ENCODE data around the gene SVEP1. TPM values are rescaled to one million over a fixed set of nuclear protein-coding genes. Genes with fewer than 3 reads are reported as not detected.

Gene SVEP1
- total and polyA plus RNA-seq, 2 donors from 2014 or later: 1.1 to 19.3 TPM

DNA sequence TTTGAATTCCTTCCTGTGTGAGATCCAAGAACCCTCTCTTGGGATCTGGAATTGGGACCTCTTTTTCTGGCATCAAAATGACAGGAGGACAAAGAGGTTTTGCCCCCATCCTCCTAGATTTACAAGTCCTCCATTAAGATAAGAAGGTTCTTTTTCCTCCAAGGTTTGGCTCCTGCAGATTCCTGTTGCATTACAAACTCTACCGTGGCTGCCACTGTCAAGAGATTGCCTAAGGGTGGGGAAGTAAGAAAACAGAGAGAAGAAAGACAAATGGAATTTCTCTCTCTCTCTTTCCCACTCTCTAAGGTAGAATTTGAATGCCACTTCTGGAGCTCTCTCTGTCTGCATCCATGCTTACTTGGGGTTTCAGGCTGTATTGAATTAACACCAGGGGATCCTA is 12.0 kb upstream of the SVEP1 start:
- H3K4me1 ChIP-seq (ENCODE audit: control insufficient read depth in 2 of 3, insufficient read depth in 2 of 3, low read depth in 1 of 3, low read length in 3 of 3): no peaks in the 10 kb centered on the region
- no peaks in the 10 kb centered on the region for H3K27me3 ChIP-seq (ENCODE audit: control insufficient read depth, insufficient read depth, low read length)
- H3K9ac ChIP-seq (ENCODE audit: low read length in 3 of 3): no peak overlapping the region
- no peak overlapping the region for H3K27ac ChIP-seq (ENCODE audit: low read depth in 2 of 2, low read length in 2 of 2)
- no peaks in the 10 kb centered on the region for H3K36me3 ChIP-seq (ENCODE audit: control insufficient read depth in 2 of 3, insufficient read depth in 3 of 3, low read length in 3 of 3)
- H3K4me3 ChIP-seq (ENCODE audit: low read length in 3 of 3): no peak overlapping the region
- peaks cover 0 to 3% (median 0%) of the 10 kb centered on the region in 3 donors for H3K9me3 ChIP-seq (ENCODE audit: control insufficient read depth in 2 of 3, insufficient read depth in 1 of 3, low read length in 3 of 3)
- intact Hi-C loops (cut with DNase I): no loop called here
- TF ChIP-seq, protein P1, sequence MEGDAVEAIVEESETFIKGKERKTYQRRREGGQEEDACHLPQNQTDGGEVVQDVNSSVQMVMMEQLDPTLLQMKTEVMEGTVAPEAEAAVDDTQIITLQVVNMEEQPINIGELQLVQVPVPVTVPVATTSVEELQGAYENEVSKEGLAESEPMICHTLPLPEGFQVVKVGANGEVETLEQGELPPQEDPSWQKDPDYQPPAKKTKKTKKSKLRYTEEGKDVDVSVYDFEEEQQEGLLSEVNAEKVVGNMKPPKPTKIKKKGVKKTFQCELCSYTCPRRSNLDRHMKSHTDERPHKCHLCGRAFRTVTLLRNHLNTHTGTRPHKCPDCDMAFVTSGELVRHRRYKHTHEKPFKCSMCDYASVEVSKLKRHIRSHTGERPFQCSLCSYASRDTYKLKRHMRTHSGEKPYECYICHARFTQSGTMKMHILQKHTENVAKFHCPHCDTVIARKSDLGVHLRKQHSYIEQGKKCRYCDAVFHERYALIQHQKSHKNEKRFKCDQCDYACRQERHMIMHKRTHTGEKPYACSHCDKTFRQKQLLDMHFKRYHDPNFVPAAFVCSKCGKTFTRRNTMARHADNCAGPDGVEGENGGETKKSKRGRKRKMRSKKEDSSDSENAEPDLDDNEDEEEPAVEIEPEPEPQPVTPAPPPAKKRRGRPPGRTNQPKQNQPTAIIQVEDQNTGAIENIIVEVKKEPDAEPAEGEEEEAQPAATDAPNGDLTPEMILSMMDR (IDR thresholded peaks at IDR 0.05; ENCODE audit: borderline replicate concordance, extremely low read depth, insufficient read depth): no peak
- DNase-seq: no peak
- FAIRE-seq: no peak

DNA sequence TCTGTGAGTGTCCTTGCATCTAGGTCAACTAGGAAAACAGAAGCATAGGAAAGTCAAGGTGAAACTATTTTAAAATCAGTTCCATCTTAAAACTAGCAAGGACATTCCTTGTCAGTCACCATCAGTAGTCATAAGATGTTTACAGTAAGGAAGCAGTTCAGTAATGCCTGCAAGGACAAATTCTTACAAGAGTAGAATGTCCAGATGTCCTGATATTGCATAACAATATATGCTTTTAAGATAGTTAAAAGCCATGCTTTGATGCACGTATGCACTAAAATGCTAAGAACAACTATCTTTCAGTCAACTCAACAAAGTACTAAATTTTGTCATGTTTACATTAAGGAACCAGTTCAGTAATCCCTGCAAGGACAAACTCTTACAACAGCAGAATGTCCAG is 11.3 kb upstream of the SVEP1 start:
- H3K9me3 ChIP-seq (ENCODE audit: control insufficient read depth in 2 of 3, insufficient read depth in 1 of 3, low read length in 3 of 3): peaks cover 0 to 3% (median 0%) of the 10 kb centered on the region in 3 donors
- H3K36me3 ChIP-seq (ENCODE audit: control insufficient read depth in 2 of 3, insufficient read depth in 3 of 3, low read length in 3 of 3): no peaks in the 10 kb centered on the region
- H3K27me3 ChIP-seq (ENCODE audit: control insufficient read depth, insufficient read depth, low read length): no peaks in the 10 kb centered on the region
- no peak overlapping the region for H3K9ac ChIP-seq (ENCODE audit: low read length in 3 of 3)
- intact Hi-C loops (cut with DNase I): no loop called here
- no peak overlapping the region for H3K27ac ChIP-seq (ENCODE audit: low read depth in 2 of 2, low read length in 2 of 2)
- H3K4me3 ChIP-seq (ENCODE audit: low read length in 3 of 3): no peak overlapping the region
- TF ChIP-seq, protein P1 (IDR thresholded peaks at IDR 0.05; ENCODE audit: borderline replicate concordance, extremely low read depth, insufficient read depth): no peak
- DNase-seq (no peak), FAIRE-seq (no peak)
- no peaks in the 10 kb centered on the region for H3K4me1 ChIP-seq (ENCODE audit: control insufficient read depth in 2 of 3, insufficient read depth in 2 of 3, low read depth in 1 of 3, low read length in 3 of 3)

DNA sequence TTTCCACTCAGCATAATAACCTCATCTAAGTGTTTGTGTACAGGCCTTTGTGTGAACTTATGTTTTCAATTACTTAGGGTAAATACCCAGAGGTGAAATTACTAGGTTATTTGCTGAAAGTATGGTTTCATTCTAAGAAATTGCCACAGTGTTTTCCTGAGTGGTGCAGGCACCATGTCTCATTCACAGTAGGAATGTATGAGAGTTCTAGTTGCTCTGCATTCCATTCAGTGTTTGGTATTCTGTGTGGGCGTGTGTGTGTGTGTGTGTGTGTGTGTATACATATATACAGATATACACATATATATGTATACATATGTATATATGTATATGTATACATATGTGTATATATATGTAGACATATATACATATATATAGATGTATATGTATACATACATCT is 8.8 kb upstream of the SVEP1 start:
- H3K4me1 ChIP-seq (ENCODE audit: control insufficient read depth in 2 of 3, insufficient read depth in 2 of 3, low read depth in 1 of 3, low read length in 3 of 3): no peaks in the 10 kb centered on the region
- FAIRE-seq (no peak), DNase-seq (no peak)
- no peak overlapping the region for H3K27ac ChIP-seq (ENCODE audit: low read depth in 2 of 2, low read length in 2 of 2)
- H3K9ac ChIP-seq (ENCODE audit: low read length in 3 of 3): no peak overlapping the region
- H3K27me3 ChIP-seq (ENCODE audit: control insufficient read depth, insufficient read depth, low read length): no peaks in the 10 kb centered on the region
- TF ChIP-seq, protein P1 (IDR thresholded peaks at IDR 0.05; ENCODE audit: borderline replicate concordance, extremely low read depth, insufficient read depth): no peak
- no peak overlapping the region for H3K4me3 ChIP-seq (ENCODE audit: low read length in 3 of 3)
- H3K36me3 ChIP-seq (ENCODE audit: control insufficient read depth in 2 of 3, insufficient read depth in 3 of 3, low read length in 3 of 3): no peaks in the 10 kb centered on the region
- H3K9me3 ChIP-seq (ENCODE audit: control insufficient read depth in 2 of 3, insufficient read depth in 1 of 3, low read length in 3 of 3): peaks cover 0 to 8% (median 0%) of the 10 kb centered on the region in 3 donors
- intact Hi-C loops (cut with DNase I): no loop called here

DNA sequence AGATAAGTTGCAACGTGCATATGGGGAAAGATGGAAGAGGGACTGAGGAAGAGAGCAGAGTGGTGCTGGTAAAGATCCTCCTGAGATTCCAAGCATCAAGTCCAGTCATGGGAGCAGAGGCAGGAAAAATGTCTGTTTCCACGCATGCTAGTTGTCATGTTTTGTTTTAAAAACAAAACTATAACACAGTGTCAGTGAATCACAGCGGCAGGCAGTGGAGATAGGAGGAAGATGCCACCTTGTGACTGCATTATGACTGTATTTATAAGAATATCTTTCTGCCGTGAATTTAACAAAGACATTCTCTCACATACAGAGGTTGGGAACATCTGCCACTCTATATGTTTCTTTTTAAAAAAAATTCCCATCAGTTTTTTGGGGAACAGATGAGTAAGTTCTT is 3.7 kb upstream of the SVEP1 start:
- FAIRE-seq (no peak), DNase-seq (no peak)
- no peak overlapping the region for H3K27ac ChIP-seq (ENCODE audit: low read depth in 2 of 2, low read length in 2 of 2)
- H3K9ac ChIP-seq (ENCODE audit: low read length in 3 of 3): no peak overlapping the region
- H3K4me3 ChIP-seq (ENCODE audit: low read length in 3 of 3): no peak overlapping the region
- peaks cover 4% of the 10 kb centered on the region for H3K27me3 ChIP-seq (ENCODE audit: control insufficient read depth, insufficient read depth, low read length)
- H3K36me3 ChIP-seq (ENCODE audit: control insufficient read depth in 2 of 3, insufficient read depth in 3 of 3, low read length in 3 of 3): no peaks in the 10 kb centered on the region
- TF ChIP-seq, protein P1 (IDR thresholded peaks at IDR 0.05; ENCODE audit: borderline replicate concordance, extremely low read depth, insufficient read depth): no peak
- peaks cover 0 to 5% (median 0%) of the 10 kb centered on the region in 3 donors for H3K9me3 ChIP-seq (ENCODE audit: control insufficient read depth in 2 of 3, insufficient read depth in 1 of 3, low read length in 3 of 3)
- H3K4me1 ChIP-seq (ENCODE audit: control insufficient read depth in 2 of 3, insufficient read depth in 2 of 3, low read depth in 1 of 3, low read length in 3 of 3): peaks cover 0 to 3% (median 2%) of the 10 kb centered on the region in 3 donors
- intact Hi-C loops (cut with DNase I): no loop called here

All from kidney (tissue), 14 donors.